ENCODE measurements around the gene CACNG7.

The CACNG7 gene

DNA sequence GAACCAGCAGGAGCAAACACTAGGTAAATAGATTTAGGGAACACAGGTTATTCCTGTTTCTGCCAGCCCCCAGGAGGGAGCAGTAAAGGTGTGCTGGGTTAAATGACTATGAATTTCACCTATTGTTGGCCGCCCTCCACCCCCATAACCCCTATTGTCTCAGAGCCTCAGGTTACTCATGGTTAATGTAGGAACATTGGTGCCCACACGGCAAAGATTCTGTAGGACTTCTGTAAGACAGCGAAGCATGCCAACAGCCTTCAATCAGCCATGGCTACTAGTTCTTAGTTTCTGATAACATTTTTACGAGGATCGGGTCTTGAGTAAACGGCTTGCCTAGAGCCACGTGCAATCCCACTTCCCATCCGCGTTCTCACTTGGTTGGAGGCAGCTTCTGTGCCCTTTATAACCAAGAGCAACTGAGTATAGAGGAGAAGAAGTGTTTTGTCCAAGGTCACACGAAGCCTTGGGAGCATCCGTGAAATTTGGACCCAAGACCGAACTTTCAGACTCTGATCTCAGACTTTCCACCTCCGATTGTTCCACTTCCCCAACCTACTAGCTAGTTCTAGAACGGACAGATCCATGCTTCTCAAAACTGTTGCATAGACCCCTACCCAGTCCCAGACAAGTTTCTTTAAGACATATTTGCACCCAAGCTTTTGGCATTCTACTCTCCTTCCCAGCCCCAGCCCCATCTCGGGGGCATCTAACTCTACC is 48.5 kb downstream of the CACNG7 start:
- DNase-seq = no peak

DNA sequence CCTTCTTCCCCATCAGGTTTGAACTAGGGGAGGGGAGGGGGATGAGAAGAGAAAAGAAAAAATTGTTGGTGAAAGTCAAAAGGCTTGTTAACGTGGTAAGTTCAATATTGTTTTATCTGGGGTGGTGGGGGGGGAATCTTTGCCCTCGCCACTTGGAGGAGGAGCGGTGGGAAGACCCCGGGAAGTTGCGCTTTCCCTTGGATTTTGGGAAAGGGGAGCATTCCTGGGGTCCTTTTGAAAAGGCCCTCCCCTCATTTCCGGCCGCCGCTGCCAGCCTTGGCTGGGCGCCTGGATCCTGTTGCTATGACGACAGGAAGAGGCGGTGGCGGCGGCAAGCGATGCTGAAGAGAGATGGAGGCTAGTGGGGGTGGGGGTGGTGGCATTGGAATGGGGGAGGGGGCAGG is 49.1 kb downstream of the CACNG7 start:
- DNase-seq = no peak

DNA sequence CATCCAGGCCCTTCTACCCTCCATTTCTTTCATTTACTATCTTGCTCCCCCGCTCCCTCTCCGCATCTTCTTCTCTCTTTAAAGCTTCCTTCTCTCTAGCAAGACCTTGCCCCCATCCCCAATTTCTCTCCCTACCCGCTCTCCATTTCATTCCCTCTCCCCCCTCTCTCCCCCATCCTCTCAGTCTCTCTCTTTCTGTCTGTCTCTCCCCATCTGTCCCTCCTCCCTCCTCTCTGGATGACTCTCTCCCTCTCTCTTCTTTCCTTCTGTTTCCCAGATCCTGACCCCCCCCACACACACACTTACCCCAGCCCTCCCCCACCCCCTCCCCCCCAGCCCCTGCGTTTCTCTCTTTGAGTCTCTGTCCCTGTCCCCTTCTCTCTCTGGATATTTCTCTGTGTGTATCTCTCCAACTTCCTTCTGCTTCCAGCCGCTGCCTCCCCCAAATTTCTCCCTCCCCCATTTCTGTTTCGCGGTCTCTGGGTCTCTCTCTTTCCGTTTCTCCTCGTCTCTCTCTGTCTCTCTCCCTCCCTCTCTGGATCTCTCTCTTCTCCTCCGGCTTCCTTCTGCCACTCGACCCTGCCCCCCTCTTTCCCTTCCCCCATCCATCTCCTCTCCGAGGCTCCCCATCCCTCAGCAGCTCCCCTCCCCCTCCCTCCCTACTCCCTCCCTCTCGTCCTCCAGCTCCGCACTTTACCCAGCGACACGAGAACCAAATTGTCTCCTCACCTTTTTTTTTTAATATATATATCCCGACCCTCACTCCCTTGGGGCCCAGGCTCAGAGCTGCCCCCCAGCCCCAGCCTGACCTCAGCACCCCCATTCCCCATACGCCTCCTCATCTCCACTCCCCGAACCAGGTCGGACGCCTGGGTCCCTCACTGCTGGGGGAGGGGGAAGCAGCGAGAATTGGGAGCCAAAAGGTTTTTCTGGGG is 50.0 kb downstream of the CACNG7 start:
- no peak for DNase-seq

DNA sequence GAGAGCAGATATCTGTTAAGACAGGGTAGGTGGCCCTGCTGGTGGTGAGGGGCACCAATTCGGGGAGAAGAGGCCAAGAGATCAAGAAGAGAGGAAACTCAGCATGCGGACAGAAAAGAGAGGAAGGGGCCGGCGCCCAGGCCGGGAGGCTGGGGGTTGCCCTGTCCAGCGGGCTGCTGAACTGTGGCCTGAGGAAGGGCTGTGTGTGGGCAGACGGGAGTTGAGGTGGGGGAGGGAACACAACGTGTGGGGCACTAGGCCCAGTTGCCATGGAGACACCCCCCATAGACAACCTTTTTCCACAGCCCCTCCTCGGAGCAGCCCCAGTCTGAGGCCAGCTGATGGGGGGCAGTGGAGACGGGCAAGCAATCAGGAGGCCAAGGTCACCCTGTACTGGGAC is 51.1 kb downstream of the CACNG7 start:
- no peak for DNase-seq

DNA sequence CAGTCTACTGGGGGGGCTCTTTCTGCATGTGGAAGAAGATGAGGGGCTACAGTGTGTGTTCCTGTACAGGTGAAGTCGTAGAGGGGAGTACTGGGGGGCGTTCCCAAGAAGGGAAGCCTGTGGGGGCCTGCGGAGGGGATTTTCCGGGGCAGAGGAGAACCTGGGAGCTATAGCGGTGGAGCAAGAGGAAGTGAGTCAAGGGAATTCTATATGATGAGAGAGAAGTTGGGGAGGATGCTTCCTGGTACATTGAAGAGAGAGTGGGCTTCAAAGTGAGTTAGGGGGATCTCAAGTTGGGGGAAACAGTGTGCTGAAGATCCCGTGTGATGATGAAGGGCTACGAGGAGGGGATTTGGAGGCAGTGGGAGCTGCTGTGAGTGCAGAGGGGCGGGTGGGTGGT is 51.8 kb downstream of the CACNG7 start:
- no peak for DNase-seq

DNA sequence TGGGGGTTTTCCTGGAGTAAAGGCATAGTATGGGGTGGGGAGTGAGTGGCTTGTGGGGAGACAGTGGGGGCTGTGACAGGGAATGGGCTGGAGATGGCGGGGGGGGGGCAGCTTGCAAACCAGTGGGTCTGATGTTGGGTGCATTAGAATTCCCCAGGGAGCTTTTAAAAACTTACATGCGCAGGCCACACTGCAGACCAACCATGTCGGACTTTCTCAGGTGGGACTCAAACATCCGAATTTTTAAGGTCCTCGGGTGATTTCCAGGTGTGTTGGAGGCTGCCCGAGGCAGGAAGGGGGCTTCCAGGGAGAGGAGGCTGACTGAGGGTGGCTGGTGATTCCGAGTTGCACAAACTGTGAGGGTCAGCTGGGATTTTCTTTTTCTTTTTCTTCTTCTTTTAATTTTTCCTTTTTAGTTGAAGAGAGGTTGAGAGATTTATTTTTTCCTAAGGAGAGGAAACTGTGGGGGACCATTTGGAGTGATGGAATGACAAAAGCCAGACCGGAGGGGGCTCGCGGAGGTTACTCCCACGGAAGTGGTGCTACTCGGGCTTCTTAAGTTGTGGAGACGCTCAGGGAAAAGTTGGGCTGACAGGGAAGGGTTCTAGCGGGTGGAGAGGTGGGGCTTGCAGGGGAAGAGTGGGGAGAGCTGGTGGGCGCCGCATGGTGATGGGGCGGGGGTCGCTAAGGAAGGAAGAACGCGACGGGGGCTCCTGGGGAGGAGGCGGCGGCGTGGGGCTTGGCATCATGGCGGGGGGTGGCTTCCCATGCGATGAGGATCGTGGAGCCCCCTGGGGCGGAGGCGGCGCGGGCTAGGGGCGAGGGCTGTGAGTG is 52.7 kb downstream of the CACNG7 start:
- no peak for DNase-seq

DNA sequence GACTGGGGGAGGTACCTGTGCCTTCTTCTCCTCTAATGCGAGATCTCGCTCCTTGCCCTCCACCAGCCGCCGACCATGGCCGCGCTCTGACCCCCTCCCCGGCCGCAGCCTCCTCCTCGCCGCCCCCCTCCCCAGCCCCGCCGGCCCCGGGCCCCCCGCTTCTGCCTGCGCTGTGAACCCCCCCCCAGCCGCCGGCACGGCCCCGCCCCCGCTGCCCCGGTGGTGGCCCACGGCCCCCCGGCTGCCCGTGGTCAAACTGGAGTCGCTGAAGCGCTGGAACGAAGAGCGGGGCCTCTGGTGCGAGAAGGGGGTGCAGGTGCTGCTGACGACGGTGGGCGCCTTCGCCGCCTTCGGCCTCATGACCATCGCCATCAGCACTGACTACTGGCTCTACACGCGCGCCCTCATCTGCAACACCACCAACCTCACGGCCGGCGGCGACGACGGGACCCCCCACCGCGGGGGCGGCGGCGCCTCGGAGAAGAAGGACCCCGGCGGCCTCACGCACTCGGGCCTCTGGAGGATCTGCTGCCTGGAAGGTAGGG is 53.9 kb downstream of the CACNG7 start, which contains the start of gene CACNG8:
TSS of gene CACNG8 (plus strand) at position 51 of the 545 bp plus-strand sequence.
- DNase-seq = no peak

DNA sequence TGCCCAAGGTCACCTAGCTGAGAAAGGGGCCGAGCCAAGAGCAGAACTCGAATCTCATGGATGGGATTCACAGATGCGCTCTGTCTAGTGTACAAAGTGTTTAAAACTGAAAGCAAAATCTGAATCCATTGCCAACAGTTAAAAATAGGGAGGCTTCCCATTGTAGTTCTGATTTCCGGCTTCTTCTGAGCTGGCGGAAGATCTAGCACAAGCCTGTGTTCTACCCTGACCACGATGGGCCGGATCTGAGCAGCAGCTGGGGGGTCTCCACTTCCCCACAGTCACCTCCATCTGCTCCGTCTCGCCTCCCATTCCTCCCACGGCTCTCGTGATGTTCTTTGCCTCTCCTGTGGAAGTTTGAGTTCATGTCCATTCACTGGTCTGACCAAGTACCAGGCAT is 56.0 kb downstream of the CACNG7 start:
- DNase-seq = no peak

DNA sequence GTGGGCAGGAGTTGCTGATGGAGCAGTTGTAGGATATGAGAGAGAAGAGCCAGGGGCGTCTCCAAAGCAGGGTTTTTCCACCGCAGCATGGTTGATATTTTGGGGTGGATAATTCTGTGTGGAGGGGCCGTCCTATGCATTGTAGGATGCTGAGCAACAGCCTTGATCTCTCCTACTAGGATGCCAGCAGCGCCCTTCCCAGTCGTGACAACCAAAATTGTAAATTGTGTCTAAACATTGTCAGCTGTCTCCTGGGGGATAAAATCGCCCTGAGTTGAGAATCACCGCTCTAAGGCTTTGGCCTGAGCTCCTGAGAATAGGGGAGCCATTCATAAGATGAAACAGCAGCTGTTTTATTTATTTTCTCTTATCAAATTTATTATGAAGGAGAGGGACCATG is 57.9 kb downstream of the CACNG7 start:
- DNase-seq = no peak

DNA sequence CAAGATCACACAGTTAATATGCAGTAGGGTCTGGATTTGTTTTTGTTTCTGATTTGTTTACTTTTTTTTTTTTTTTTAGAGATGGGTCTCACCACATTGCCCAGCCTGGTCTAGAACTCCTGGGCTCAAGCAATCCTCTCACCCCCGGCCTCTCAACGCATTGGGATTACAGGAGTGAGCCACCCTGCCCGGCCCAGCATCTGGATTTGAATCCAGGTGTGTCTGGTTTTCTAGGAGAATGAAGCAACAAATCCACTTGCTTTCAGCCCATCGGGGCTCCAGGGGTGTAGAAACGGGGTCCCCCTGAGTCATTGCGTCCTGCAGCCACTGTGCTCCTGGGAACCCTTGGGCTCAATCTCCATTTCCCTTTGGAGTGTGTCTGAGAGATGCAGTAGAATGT is 60.3 kb downstream of the CACNG7 start:
- DNase-seq = no peak

DNA sequence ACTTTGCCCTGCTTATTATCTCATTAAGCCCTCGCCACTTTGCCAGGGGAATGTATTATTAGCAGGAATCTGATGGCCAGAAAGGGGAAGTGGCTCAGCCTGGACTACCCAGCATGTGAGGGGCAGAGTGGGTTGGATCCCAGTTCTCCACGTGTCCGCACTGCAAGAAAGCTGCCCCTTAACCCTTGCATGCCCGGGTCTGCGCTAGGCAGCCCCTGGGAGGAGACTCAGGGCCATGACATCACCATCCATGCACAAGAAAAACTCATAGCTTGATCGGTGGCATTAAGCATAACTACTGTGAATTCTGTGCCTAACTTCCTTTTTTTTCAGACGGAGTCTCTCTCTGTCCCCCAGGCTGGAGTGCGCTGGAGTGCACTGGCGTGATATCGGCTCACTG is 62.6 kb downstream of the CACNG7 start:
- no peak for DNase-seq

DNA sequence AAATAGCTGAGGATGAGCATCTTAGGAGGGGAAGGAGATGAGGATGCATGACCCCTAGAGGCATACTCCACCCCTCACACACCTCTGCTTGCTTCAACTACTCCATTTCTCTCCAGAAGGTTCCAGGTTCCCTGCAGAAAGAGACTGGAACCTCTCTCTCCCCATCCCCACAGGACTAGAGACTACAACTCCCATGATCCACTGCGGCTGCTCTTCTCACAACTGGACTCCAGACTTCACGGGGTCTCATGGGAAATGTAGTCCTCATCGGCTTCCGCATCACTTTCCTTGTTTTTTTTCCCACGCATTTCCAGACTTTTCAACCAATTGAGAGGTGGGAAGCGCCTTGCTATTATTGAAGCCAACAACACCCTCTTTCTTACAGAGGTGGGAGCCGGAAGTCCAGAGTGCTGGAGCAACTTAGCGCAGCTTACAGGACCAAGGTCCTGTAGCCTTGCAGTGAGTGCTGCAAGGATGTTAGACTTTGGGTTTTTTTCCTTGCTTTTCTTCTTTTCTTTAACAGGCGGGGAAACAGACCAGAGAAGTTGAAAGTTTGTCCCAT is 68.4 kb downstream of the CACNG7 start:
- no peak for DNase-seq

DNA sequence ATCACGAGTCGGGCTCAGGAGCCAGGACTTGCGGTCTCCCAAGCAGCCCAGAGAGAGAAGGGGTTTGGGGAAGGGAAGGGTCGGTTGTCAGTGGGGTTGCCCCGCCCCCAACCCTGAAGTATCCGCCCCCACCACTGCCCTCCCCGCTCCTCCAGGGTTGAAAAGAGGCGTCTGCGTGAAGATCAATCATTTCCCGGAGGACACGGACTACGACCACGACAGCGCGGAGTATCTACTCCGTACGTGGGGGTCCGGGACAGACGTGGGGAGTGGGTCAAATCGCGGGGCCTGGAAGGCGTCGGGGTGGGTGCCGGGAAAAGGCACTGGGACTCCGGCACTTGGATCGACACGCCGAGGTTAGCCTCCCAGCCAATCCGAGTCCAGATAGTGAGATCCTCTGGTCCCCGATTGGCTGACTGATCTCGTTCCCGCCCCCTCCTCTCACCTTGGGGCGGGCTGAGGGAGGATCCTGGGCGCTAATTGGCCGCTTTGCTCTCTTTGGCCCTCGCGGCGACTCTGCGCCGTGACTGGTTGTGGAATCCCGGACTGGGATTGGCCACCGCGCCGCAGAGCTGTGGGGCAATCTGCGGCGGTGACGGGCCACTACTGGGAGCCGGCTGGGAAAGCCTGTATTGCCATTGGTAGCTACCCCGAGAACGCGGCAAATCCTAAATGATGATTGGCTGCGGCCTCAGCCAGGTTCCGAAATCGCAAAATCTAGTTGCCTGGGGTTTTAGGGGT is 69.1 kb downstream of the CACNG7 start:
- DNase-seq = no peak

DNA sequence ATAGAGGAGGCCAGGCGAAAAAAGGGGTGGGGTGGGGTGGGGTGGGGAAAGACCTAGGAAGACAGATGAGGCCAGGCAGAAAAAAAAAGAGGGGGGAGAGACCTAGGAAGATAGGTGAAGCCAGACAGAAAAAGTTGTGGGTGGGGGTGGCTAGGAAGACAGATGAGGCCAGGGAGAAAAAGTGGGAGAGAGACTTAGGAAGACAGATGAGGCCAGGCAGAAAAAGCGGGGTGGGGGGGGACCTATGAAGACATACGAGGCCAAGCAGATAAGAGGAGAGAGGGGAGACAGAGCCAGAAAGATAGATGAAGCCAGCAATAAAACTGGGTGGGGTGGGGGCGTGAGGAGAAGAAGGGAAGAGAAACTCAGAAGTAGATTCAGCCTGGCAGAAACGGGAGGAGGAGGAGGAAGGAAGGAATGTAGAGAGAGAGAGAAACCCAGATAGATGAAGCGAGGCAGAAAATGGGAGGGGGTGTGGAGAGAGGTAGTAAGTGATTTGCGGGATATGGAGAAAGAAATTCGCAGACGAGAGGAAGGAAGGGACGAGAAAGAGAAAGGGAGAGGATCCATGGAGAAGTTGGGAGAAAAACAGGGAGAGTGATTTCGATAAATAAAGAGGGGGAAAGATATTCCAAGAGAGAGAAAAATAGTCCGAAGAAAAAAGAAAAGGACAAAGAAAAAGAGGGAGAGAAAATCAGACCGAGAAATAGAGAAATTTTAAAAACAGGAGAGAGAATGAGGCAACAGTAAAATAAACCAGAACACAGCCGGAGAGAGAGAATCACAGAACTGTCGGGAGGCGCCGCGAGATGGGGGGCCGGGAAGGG is 70.1 kb downstream of the CACNG7 start:
- DNase-seq = no peak

DNA sequence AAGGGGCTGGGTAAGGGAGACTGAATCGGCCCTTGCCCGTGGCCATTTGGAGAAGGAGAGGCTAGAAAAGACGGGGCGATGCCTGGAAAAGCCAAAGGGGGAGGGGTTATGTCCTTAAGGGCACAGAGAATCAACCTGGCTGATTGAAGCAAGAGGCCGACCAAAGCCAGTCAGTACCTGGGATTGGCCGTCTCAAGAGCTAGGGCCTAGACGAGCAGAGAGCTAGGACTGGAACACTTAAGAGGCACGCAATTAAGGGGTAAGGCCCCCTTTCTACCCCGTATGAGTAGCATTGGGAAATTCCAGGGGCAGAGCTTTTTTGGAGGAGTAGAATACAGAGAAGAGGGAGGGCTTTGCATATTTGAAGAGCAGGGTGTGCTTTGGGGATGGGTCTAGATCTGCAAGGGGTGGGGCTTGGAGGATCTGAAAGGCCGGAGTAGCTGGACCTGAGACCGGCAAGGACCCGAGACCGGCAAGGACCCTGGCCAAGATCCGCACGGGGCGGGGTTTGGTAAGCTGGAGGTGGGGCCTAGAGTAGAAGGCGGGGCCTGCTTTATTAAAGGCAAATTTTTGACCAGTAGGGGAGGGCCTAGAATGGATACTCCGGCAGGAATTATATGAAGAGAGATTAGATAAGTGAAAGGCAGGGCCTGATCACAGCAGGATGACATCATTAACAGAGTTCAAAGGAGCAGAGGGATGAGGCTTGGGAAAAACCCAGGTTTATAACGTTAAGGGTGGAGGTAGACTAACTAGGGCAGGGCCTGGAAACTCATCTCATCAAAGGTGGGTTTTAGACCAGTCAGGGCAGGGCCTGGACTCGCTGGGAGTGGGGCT is 71.7 kb downstream of the CACNG7 start:
- no peak for DNase-seq

DNA sequence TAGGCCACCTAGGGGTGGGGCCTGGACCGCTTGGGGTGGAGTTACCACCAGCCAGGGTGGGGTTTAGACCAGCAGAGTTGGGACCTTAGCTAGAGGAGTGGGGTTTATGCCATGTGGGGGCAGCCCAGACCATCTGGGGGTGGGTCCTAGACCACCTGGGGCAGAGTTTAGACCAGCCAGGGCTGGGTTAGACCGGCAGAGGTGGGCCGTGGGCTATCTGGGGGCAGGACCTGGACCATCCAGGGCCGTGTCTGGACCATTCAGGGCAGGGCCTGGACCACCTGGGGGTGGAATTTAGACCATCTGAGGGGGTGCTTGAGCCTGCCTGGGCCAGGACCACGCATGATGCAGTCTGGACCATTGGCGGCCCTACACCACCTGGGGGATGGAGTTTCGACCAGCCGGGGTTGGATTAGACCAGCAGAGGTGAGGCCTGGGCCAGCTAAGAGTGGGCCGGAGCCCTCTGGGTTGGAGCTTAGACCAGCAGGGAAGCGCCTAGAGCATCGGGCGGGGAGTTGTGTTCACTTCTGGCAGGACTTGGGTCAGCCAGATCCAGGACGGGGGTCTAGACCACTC is 72.4 kb downstream of the CACNG7 start:
- no peak for DNase-seq

DNA sequence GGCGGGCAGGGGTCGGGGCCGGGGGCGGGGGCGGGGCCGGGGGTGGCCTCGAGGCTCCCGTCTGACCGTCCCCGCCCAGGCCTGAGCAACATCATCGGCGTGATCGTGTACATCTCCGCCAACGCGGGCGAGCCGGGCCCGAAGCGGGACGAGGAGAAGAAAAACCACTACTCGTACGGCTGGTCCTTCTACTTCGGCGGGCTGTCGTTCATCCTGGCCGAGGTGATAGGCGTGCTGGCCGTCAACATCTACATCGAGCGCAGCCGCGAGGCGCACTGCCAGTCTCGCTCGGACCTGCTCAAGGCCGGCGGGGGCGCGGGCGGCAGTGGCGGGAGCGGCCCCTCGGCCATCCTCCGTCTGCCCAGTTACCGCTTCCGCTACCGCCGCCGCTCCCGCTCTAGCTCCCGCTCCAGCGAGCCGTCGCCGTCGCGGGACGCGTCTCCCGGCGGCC is 72.9 kb downstream of the CACNG7 start:
- DNase-seq = no peak

DNA sequence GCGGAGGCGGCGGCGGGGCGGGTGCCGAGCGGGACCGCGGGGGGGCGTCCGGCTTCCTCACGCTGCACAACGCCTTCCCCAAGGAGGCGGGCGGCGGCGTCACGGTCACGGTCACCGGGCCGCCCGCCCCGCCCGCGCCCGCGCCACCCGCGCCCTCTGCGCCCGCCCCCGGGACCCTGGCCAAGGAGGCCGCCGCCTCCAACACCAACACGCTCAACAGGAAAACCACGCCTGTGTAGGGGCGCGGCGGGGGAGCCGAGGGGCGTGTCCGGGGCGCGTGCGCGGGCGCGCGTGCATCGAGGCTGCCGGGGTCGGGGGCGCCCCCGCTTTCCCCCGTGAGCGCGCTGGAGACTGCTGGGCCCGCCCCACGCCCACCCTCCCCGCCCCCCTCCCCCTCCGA is 73.5 kb downstream of the CACNG7 start:
- no peak for DNase-seq

DNA sequence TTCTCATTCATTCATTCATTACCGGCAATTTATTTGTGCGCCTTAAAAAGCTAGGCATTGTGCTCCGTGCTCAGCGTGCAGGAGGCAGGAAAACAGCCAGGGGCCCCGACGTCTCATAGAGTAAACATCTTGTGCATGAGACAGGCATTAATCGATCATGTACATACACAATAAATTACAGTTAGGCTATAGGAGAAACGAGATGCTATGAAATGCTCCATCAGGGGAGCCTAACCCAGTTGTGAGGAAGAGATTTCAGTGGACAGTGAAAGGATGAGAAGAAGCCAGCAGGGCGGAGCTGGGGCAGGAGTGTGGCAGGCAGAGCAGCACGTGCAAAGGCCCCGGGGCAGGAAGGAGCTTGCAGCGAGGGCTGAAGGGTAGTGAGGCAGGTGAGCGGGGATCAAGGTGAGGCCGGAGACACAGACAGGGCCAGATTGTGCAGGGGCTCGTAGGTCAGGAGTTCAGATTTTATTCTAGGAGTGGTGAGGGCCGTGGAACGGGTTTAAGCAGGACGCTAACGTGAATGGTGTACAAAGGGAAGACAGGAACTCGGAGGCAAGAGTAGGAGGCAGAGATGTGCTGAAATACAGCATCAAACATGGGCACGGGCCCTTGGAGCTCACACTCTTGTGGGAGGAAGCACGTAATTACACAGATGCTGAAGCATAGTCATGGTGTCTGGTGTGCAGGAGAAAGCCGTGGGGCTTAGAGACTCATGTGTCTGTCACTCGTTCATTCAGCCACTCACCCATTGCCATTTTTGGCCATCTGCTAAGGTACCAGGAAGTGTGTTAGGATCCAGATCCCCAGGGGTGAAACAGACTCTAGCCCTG is 74.6 kb downstream of the CACNG7 start:
- DNase-seq = no peak

Data from NCI-H774 (cell line).